ENCODE results near the gene EVA1C.

DNA sequence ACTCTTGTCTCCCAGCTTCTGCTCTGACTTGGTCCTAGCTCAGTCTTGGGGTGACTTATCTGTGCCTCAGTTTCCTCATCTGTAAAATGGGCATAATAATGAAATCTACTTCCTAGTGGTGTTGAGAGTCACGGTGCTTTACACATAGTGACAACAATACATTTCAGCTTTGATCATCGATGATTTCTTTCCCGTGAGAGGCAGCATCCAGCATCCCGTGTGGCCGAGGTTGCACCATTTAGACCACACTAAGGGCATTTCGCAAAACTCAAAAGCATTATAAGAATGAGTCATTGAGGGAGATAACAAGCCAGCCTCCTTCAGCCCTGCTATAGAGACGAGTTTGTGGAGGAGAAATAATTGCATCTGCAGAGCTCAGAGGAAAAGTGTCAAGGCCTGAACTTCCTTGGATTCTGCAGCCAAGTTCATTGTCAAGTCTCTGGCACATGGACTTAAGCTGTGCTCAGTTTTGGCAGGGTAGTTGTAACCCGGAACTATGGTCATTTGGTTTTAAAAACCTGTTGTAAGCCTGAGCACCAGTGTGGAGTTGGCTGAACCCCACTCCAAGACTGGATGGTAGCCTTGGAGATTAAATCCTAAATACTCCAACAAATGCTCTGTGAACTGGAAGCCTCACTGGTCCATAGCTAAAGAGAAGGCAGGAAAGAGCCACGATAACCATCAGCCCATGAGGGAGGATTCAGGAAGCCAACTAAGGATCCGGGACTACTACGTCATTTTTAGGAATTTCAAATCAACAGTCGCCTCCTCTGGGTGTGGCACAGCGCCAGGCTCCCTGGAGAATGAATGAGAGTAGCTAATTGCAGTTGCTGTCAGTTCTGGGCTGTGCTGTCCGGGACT, 108.6 kb downstream of the EVA1C start:
- TF ChIP-seq CTCF (IDR thresholded peaks at IDR 0.05) (no peak), POLR2A (IDR thresholded peaks at IDR 0.05) (no peak)
